NT2/D1 (cell line): ENCODE results near the gene ARHGAP35.
A peak's percentile ranks its signal among the peaks of the same experiment; 100 is the strongest.
"Not testable (repeated sequence)": the region's sequence is repeated elsewhere in the genome, so short reads cannot be mapped to it uniquely, and the experiment has no call there.

Source experiments
- DNase-seq: peaks from one replicate; pipeline ENCODE4 v3.0.0-alpha.2; 2011; ENCODE audit warnings: low read depth, low spot score
- H3K27me3 ChIP-seq: 2 replicates; pipeline ENCODE4 v1.6.0; 2011; ENCODE audit warnings: mild to moderate bottlenecking; ENCODE audit not compliant: insufficient read length, insufficient read depth
- H3K36me3 ChIP-seq: 2 replicates; pipeline ENCODE4 v1.6.1; 2011; ENCODE audit warnings: mild to moderate bottlenecking, low read length, mixed read lengths; ENCODE audit not compliant: insufficient read depth, insufficient read length
- H3K4me1 ChIP-seq: 2 replicates; pipeline ENCODE4 v1.5.1; 2011; ENCODE audit not compliant: insufficient read depth, insufficient read length
- H3K4me3 ChIP-seq: 2 replicates; pipeline ENCODE4 v1.5.1; 2011; ENCODE audit warnings: low read depth; ENCODE audit not compliant: insufficient read length
- H3K9ac ChIP-seq: 2 replicates; pipeline ENCODE4 v1.6.0; 2011; ENCODE audit warnings: low read depth; ENCODE audit not compliant: insufficient read length
- H3K9me3 ChIP-seq: 2 replicates; pipeline ENCODE4 v1.5.1; 2011; ENCODE audit warnings: mild to moderate bottlenecking, low read length; ENCODE audit not compliant: insufficient read depth
- SUZ12 ChIP-seq: IDR thresholded peaks from 2 replicates; pipeline ENCODE4 v1.6.1; 2011; ENCODE audit not compliant: insufficient read length, insufficient read depth; ENCODE audit errors: extremely low read depth
- YY1 ChIP-seq: IDR thresholded peaks from 2 replicates; pipeline ENCODE4 v1.6.1; 2011; ENCODE audit not compliant: insufficient read length, insufficient read depth
- ZNF274 ChIP-seq: IDR thresholded peaks from 2 replicates; pipeline ENCODE4 v1.6.1; 2011; ENCODE audit warnings: mild to moderate bottlenecking, low read depth, low read length

The ARHGAP35 gene

DNA sequence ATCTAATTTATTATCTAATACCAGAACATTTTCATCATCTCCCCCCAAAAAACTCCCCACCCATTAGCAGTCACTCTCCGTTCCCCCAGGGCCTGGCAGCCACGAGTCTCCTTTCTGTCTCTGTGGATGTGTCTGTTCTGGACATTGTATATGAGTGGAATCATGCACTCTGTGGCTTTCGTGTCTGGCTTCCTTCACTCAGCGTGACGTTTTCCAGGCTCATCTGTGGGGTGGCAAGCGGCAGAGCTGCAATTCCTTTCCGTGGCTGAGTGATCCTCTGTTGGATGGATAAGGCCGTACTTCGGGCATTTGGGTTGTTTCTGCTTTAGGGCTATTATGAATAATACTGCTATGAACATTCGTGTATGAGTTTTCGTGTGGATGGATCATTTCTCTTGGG, 13.3 kb upstream of the ARHGAP35 start:
- TF ChIP-seq ZNF274, result no peak
- TF ChIP-seq YY1, result no peak
- TF ChIP-seq SUZ12, result no peak
- no peaks in the 10 kb centered on the region for H3K27me3 ChIP-seq
- no peaks in the 10 kb centered on the region for H3K9me3 ChIP-seq
- no peak for DNase-seq
- H3K4me3 ChIP-seq, result no peak overlapping the region
- peaks cover 38% of the 10 kb centered on the region for H3K36me3 ChIP-seq
- no peak overlapping the region for H3K9ac ChIP-seq
- peaks cover 7% of the 10 kb centered on the region for H3K4me1 ChIP-seq

DNA sequence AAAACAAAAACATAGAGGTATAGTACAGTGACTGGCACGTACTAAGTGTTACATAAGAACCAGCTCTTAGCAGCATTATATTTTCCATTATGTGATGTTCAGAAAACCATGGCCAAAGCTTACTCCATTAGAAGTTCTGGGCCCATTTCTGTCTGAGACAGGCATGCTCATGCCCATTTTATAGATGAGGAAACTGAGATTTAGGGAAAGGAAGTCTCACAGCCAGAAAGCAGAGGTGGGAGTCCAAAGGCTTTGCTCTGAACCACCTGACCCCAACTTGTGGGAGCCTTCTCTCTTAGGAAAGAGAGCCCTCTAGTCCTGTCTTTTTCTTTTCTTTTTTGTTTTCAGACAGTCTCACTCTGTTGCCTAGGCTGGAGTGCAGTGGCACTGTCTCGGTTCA, 12.4 kb upstream of the ARHGAP35 start:
- peaks cover 31% of the 10 kb centered on the region for H3K36me3 ChIP-seq
- H3K9ac ChIP-seq, result no peak overlapping the region

DNA sequence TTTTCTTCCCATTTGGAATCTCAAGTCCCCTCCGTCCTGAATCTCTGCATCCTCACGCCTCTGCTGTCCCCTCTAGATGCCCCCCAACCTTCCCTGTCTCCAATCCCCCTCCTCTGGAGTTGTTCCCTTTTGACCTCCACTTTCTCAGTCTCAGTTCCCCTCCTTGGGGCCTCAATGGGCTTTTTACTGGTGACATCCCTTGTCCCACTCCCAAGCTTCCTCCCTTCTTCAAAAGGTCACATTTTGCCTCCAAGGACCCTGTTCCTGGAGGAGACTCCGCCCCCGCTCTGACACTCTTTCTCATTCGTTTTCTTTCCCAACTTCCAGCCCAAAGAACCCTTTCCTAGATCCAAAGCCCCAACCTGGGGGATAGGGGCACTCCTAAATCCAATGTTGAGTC, 11.2 kb upstream of the ARHGAP35 start:
- Histone ChIP-seq H3K9me3 (no peaks in the 10 kb centered on the region), H3K4me1 (peaks cover 2% of the 10 kb centered on the region), H3K27me3 (no peaks in the 10 kb centered on the region), H3K36me3 (peaks cover 24% of the 10 kb centered on the region), H3K9ac (peak overlapping the region; percentile 92), H3K4me3 (peak overlapping the region; percentile 83)
- TF ChIP-seq ZNF274, result no peak
- no peak for TF ChIP-seq YY1
- TF ChIP-seq SUZ12, result no peak
- DNase-seq, result no peak

More for the DNA sequence above, 12.4 kb upstream of the ARHGAP35 start:
- Histone ChIP-seq H3K4me1 (peaks cover 2% of the 10 kb centered on the region), H3K27me3 (no peaks in the 10 kb centered on the region), H3K4me3 (no peak overlapping the region), H3K9me3 (no peaks in the 10 kb centered on the region)
- TF ChIP-seq SUZ12, result no peak
- no peak for TF ChIP-seq ZNF274
- TF ChIP-seq YY1, result no peak
- DNase-seq, result no peak

DNA sequence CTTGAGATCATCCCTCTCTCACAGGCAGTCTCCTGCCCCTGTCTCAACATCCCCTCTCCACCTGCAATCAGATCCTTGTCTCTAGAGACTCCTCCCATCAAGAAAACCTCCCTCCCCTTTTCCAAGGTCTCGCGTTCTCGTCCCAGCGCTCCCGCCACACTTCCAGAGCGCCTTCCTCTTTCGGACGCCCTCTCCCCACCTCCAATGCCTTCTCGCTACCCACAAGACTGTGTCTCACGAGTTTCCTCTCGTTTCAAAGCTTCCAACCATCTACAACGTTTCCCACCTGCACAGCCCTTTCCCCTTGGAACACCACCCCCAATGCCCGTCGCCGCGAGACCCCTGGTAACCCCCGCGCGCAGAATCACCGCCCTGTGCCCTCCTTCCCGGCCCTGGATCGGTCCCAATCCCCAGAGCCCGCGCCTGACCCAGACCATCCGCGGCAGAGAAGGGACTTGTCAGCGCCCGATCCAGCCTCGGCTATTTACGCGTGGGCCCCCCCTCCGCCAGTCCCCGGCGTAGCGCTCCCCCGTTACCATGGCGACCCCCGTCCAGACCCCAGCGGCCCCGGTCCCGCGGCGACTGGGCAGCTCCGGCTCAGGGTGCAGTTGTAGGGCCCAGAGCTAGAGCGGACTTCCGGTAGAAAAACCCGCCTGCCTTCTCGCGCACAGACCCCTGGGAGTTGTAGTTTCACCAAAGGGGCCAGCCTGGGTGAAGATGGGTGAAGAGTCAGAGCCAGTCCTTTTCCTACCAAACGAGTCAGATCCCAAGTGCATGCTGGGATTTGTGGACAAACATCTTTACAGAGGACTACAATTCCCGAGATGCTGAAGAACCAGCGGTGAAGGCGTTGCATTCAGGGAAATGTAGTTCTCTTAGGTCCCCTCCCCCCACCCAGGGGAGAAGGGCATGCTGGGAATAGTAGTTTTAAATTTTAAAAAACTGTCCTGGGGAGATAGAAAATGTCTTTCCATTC, 10.3 kb upstream of the ARHGAP35 start, which contains the start of gene AP2S1:
TSS of gene AP2S1 (minus strand) at position 619 of the 976 bp plus-strand sequence. CDS start at position 539, 80 bp downstream.
- H3K4me1 ChIP-seq, result peaks cover 2% of the 10 kb centered on the region
- H3K9ac ChIP-seq, result peak within 1 kb of the TSS; percentile 92
- no peaks in the 10 kb centered on the region for H3K27me3 ChIP-seq
- H3K9me3 ChIP-seq, result no peaks in the 10 kb centered on the region
- TF ChIP-seq SUZ12 (no peak), ZNF274 (no peak), YY1 (no peak)
- peak within 1 kb of the TSS; percentile 83 for H3K4me3 ChIP-seq
- peak; percentile 93 for DNase-seq
- peaks cover 22% of the 10 kb centered on the region for H3K36me3 ChIP-seq

DNA sequence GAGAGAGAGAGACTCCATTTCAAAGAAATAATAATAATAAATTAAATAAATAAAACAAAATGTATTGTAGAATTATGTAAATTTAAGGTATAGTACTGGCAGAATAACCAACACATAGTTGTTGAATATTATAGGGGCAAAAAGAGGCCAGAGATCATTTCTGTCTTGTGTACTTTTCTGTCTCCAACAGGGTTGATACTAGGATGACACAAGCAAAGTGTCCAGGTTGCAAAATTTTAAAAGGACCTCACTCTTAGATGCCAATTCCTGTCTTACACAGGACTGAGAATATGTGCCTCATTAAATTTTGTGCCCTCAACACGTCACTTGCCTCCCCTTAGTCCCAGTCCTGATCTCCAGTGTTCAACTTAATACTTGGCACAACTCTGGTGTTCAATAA, 8.0 kb upstream of the ARHGAP35 start:
- no peak for TF ChIP-seq SUZ12
- TF ChIP-seq ZNF274, result no peak
- TF ChIP-seq YY1, result no peak
- Histone ChIP-seq H3K27me3 (no peaks in the 10 kb centered on the region), H3K9me3 (no peaks in the 10 kb centered on the region), H3K4me3 (no peak overlapping the region), H3K36me3 (peaks cover 6% of the 10 kb centered on the region), H3K4me1 (peaks cover 4% of the 10 kb centered on the region), H3K9ac (no peak overlapping the region)
- no peak for DNase-seq

DNA sequence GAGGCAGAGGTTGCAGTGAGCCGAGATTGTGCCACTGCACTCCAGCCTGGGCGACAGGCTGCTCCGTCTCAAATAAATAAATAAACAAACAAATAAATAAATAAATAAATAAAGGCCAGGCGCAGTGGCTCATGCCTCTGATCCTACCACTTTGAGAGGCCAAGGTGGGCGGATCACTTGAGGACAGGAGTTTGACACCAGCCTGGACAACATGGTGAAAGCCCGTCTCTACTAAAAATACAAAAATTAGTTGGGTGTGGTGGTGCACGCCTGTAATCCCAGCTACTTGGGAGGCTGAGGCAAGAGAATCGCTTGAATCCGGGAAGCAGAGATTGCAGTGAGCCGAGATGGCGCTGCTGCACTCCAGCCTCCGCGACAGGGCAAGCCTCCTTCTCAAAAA, 6.1 kb upstream of the ARHGAP35 start:
- not testable (repeated sequence) for H3K27me3 ChIP-seq, H3K9ac ChIP-seq, H3K4me1 ChIP-seq, H3K4me3 ChIP-seq, H3K9me3 ChIP-seq, H3K36me3 ChIP-seq, DNase-seq
